Measurements from ENCODE around the gene ANXA2.

The ANXA2 gene

DNA sequence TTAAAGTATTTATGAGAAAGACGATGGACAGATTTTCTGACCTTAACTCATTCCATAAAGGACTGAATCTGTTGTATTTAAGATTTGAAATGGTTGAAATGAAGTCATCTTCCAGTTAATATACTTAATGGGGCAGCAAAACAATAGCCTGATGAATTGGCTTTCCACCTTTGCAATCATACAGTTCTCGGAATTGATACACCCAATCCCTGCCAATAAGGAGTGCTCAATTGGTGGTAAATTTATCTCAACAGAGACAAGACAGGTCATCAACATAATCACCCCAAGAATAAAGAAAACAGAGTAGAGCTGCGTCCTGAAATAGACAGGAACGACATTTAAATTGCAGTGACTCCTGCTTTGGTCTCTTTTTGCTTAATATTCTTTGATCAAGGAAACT, 11.2 kb downstream of the ANXA2 start:
- DNase-seq = no peak

DNA sequence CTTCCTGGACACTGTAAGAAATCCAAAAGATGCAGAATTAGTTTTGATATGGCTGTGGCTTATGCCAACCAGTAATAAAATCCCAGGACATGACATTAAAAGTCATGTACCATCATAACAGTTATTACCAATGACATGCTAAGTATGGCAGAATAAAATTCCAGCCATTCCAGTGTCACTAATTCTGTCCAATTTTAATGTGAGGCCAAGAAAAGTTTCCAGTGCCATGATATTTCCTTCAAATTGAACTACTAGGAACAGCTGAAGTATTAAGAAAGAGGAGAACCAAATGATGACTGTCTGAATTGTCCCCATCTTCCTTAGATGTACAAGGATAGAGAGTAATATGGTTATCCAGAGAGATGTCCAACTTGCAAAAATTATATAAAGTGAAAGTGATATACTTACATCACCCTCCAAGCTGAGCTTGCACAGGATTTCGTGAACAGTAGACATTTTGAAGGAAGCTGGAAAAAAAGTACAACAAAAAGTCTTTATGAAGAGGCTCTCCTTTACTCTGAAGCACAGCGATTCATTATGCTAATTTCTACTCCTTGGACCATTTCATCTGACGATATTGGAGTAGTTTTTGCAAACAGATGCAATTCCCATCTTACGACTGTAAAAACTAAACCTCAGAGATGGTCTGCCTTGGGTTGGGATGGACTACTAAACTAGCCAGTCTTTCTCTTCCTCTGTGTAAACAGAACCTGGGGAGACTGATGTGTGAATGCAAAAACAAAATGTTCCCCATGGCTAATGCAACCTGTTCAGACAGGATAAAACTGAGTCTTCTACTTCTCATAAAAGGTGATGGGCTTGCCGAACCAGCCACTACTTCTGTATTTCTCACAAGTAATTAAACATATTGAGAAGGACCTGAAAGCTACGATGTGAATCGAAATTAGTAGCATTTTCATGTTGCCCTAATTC, 11.9 kb downstream of the ANXA2 start:
- DNase-seq = no peak

DNA sequence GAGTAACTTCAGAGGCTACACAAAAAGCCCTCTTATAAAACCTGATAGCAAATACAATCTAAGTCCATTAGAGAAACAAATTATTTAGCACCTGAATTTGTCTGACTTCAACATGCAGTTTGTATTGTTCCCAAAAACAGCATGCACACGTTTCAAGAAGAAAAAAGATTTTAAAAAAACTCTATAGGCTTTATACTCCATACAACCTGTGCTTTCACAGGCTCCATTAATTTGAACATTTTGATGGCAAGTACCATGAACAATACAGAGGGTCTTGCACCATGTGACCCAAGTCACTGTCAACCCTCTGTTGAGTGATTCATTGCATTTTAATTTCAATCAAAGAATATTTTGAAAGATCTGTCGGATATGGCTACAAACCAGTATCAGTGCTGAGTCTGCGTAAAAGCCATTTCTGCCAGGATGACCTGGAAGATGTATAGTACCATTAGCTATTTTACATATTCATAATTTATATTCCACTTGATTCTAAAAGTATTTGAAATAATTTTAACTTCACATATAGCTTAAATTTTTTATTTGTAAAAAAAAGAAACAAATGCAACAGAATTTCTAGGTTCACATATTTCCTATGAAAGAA, 13.2 kb downstream of the ANXA2 start:
- no peak for DNase-seq

DNA sequence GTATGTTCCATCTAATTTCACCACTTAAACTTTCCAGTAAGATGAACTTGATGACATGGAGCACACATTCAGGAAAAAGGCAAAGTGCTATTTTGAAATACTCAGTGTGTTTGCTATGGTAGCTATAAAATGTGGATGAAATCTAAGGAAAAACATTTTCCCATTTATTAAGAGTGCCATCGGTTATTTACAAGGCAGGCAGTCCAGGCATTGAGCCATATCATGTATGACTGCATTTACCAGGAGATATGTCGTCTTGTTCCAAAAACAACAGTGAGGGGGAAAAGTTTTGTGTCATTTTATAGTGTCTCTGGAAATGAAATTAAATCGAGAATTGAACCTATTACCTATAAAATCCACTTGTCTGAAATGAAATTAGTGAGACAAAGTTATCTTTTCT, 13.7 kb downstream of the ANXA2 start:
- no peak for DNase-seq

DNA sequence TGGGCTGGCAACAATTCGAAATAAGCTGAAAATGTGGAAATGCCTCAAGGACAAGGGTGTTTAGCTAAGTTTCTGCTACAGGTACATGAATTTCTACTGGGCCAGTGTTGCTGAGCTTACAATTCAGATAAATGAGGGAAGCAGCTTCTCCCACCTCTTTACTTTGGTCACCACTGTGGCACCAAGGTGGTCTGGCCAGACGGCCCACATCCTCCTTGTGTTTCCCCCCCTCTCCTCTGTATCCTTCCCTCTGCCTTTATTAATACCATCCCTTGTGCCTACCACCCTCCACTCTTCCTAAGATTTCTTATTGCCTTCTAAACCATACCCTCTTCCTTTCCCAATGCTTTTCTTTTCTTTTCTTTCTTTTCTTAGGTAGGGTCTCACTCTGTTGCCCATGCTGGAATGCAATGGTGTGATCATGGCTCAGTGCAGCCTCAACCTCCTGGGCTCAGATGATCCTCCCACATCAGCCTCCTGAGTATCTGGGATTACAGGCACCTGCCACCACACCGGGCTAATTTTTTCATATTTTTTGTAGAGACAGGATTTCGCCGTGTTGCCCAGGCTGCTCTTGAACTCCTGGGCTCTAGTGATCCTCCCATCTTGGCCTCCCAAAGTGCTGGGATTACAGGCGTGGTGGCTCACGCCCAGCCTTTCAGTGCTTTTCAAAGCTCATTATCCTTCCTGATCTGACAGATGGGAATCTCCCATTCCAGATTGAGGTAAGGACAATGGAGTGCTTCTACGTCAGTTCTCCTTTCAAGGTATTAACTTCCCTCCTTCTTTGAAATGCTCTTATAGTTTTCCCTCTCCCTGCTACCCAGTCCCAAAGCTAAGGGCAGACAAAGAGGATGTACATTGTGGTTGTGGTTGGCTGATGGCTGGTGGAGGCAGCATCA, 14.8 kb downstream of the ANXA2 start:
- no peak for DNase-seq

DNA sequence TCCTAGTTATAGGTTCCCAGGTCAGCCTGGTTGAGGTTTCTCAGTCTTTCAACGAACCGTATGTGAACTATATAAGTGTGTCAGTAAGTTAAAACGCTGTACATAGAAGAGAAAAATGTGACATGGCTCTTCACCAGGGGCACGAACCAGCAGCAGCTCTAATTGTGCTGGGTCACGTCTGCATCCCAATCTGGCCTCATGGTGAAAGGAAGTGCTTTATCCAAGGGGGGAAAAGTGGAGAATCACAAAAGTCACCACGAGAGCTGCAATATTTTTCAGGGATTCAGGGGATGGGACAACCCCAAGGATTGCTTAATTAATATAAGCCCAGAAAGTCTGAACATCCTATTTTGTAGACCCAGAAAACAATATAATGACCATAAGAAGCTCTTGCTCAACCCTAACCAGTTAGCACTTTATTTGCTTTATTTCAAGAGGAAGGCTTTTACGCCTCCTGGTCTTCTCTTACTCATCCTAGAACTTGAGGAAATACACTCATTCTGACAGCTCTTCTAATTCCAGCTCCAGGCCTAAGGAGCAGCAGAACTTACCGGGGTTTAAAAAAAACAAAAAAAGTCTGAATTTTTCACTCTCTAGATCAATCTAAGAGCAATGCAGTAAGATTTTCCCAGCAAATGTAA, 16.5 kb downstream of the ANXA2 start:
- no peak for DNase-seq

DNA sequence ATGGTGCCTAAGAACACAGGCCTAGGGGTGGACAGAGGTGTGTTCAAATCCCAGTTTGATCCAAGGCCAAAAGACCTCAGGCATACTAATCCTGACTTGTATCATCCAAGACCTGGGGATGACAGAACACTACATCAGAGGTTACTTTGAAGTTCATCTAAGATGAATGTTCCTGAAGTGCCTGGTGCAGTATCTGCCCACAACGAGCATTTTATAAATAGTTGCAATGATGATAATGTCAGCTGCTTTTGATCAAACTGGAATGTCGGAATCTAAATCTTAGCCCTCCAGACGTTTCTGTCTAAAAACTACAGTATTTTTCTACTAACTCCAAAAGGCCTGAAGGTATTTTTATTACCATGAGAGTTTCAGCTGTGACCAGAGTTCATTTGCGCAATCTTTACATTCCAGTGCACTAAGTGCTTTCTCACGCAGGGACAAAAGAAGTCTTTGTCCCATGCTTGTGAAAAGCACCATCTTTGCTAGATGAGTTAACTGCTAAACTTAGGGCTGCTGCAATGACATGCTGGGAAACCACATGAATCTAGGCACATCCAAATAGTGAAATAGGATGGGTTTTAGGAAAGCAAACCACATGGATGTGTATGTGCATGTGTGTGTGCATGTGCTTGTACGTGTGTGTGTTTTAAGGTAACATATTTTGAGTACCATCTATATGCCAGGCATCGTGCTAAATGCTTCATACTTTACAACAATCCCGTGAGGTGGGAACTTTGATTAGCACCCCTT, 18.1 kb downstream of the ANXA2 start:
- DNase-seq = no peak

DNA sequence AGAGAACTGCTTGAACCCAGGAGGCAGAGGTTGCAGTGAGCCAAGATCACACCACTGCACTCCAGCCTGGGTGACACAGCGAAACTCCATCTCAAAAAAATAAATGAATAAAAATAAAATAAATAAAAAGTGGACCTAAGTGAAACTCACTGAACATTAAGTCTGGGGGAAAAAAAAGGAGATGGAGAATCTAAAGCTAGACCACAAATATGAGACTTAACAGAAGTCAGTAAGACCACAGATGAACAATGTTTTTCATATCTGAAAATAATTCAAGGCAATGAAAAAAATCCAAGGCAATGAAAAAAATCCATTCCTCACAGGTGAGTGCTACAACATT, 18.6 kb downstream of the ANXA2 start:
- DNase-seq = no peak

DNA sequence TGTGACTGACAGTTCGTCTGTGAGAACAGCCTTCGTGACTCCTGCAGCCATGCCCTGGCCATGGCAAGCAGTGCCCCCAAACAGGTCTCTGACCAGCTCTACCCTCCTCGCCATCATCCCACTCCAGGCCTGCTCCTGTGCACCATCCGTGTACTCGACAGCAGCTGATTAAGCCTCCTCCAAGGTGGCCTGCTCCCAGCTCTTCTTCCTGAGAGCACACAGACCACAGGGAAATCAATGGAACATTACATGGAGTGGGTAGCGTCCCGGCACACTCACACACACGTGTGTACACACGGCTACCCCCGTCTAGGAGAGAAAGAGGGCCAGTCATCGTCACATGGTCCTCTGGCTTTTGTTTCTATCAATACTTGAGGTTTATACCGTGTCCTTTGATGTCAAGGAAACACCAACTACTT, 21.1 kb downstream of the ANXA2 start:
- DNase-seq = no peak

DNA sequence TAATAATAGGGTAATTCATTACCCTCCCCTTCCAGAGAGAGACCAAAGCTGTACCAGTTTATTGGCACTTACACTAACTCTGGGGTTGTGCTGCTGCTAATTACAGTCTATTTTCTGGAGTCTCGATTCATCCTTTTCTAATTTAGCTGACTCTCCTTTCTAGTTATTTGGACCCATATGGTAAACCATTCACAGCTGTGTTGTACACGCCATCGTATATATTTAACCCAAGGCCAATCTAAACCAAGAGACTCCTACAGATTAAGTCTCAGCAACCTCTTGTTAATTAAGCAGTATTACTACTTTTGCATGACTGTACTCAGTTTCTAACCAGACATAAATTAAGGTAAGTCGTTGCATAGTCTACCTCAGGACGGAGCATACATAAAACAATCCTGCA, 22.5 kb downstream of the ANXA2 start:
- DNase-seq = no peak

DNA sequence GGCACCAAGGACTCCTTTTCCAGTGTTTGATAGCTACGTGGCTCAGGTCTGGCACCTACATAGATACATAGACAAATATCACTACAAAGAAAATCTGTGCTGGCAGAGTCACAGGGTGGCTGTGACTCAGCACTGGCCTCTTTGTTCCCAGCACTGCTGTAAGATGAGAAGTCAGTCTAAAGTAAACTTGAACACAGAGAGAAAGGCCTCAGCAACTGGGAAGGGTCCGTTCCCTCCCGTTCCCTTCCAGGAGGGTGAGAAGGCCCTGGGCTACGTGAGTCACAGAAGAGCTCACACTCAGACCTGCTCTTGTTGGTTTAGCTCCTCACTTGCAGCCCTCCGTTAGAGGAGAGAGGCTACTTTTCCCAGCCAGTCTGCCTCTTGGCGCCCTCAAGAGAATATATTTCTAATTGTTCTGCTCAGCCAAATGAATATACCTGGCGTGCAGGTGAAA, 23.1 kb downstream of the ANXA2 start:
- DNase-seq = peak; percentile 57 to 80

DNA sequence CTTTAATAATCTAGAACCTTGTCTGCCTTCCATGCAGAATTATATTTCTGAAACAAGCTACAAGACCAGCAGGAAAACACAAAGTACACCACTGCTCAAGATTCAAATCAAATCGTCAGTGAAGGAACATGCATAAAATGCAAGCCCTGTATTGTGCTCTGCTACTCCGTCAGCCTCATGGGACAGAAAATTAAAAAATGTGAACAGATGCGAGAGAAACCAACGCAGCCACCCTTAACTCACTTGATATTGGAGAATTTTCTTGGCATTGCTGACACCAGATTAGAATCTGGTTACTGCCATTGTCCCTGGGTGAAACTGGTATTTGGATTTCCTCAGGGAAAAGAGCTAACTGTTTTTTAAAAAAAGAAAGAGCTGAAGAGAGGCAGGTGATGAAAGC, 23.6 kb downstream of the ANXA2 start:
- no peak for DNase-seq

DNA sequence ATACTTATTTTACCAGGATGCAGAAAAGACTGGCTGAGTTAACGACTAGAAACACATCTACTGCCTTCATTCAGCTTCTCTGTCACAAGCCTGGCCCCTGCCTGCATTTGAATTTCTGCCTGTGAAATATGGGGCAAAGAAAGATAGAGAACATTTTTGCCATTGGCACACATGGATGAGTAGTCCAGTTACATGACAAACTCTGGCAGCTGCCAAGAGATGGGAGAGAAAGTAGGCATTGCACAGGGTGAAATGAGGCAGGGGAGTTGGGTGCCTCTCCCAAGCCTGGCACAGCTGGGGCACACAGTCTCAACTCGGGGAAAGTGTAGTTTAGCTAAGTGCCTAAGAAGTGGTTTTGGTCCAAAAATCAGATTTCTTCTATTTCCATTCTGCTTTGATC, 24.0 kb downstream of the ANXA2 start:
- no peak for DNase-seq

DNA sequence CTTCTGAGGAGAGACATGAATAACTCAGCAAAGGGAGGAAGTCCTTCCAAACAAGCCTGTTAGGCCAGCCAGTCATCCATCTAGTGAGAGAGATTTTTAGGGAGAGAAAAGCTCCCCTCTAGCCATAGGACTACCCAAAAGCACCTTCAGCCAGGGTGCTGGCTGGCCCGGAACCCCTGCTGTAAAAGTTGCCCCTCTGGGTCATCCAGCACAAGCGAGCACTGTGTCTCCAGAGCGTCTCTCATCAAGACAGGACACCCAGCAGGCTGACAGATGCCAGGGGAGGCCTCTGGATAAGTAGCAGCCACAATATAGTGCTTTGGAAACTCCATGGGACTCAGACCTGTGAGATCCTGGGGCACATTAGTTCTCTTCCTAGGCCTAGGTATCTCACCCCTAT, 24.5 kb downstream of the ANXA2 start:
- DNase-seq = no peak

DNA sequence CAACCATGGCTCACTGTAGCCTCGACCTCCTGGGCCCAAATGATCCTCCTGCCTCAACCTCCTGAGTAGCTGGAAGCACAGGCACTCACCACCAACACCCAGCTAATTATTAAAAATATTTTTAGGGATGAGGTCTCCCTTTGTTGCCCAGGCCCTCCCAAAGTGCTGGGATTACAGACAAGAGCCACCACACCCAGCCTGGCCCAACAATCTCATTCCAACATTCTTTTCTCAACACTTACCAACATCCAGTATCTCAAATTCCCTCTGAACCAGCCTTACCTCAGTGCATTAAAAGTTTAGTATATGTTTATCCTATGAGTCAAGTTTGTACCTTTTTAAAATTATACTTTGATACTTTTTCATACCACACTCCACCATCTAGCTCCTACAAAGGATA, 25.0 kb downstream of the ANXA2 start:
- no peak for DNase-seq

DNA sequence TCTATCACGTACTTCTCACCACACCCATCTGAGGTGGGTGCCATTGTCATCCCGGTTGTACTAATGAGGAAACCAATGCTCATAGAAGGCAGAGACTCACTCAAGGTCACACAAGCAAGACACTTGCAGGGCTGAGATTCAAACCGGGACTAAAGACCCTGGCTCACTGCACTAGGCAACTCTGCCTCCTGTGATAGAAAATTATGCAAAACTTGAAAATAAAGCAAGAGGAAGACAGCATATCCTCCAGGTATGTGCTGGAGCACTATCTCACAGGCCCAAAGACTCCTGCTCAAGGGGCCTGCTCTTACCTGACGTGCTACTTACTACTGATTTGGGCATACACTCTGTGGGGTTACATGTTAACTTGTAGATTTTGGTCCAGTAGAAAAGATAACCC, 25.6 kb downstream of the ANXA2 start:
- DNase-seq = no peak

DNA sequence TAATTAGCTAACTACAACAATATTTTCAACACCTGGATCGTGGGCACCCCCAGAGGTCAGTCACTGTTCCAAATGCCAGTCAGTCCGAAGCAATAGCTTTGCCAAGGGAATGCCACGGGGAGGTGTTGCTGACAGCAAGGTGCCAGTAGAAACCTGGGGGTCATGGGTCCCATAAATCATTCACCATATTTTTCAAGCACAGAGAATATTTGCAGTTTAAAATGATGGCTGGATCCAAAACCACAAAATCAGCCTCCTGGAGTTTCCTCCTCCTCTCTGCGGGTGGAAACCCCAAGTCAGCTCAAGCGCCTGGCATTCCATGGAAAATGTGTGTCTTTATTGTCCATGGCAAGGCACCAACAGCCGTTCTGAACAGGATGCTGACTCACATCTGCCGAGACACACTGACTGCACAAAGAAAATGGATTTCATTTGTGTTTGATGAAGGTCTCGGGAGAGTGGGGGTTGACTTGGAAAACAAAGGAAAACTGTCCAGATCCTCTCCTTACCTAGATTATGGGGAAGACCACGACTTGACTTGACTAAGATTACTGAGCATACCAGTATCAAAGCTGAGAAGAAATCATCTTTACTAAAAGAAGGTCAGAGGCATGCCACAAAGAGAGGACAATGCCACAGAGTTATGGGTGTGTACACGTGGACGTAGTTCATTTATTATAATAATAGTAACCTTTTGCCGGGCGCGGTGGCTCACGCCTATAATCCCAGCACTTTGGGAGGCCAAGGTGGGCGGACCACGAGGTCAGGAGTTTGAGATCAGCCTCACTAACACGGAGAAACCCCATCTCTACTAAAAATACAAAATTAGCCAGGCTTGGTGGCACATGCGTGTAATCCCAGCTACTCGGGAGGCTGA, 26.4 kb downstream of the ANXA2 start:
- DNase-seq = peak in 1 of 2 experiments; percentile 47

DNA sequence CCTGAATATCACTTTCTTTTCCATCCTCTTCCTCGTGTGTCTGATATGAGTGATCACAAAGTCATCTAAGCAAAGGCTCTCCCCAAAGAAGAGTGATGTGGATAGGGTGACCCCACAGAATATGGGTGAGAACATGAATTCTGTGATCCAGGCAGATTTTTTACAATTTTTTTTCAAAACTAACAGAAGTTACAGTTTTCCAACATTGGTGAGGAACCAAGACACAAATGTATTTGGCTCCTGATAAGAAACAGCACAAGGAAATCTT, 27.0 kb downstream of the ANXA2 start:
- DNase-seq = no peak

DNA sequence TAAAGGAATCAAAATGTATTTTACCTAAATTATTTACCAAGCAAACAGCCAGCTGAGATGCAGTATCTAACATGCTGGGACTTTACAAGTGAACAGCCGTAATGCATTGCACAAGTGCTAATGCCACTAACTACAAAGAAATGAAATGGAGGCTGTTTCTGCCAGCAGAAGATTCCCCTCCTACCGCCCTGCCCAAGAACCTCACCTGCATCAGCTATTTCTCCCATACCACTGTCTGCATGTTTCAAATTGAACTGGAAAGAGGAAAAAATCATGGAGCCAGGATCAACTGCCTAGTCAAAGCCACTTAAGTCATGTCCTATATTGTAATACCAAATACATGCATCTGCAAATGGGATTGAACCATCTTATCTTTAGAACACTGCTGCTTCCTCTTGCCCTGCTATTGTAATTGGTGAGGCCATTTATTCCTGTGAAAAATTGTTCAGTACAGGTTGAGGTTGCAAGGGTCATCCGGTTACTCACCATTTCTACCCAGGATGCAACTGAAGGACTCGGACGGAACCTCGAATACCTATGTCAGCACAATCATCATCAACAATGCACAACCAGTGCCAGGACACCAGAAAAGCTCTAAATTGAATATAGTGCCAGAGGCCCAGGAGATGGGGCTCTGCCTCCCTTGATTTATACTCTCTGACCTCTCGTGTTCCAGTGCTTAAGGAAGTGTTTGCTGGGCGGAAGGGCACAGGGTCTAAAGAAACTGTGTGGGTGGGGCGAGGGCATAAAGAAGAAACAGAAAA, 27.5 kb downstream of the ANXA2 start:
- DNase-seq = no peak

DNA sequence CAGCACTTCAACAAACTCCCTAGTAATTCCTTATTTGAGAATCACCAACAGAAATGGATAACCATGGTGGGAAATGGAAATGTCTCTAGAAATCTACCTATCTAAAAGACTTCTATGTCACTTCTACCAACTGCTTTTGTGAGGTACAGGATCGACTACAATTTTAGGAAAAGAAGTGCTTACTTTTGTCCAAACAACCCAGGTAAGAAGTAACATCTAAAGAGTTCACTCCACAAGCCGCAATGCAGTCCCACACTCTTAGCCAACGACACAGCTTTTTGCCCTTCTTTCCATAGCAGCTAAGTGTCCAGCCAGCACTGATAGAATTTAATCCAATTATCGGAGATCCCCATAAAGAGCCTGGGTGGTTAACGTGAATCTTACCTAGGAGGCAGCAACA, 28.1 kb downstream of the ANXA2 start:
- no peak for DNase-seq

DNA sequence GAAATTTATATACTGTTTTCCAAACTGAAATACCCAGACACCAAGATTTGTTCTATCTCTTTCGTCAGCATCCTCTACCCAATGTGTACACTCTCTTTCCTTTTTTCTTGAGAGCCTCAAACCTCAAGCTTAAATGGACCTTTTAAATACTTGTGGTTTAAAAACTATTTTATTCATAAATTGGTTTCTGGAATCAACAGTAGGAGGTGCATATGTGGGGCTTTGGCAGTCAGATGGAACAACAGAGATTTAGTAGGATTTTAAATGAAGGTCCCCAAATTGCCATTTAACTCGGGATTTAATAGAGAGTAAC, 33.2 kb downstream of the ANXA2 start:
- no peak for DNase-seq
